HCT116 (cell line): ENCODE measurements around the gene NEO1. TPM values are rescaled to one million over a fixed set of nuclear protein-coding genes. Genes with fewer than 3 reads are reported as not detected.

ENCODE experiments used
- ATAC-seq: fragments of 200-7000 bp; cut with Tn5 transposase; 2 replicates; pipeline ENCODE4 v1.9.1; 2020; ENCODE audit warnings: mild to moderate bottlenecking, moderate library complexity
- BruUV-seq: library from RNA; stranded (reverse); fragments of 400-500 nt; replicated peaks from 2 replicates; lab custom pipeline; 2021; lab: Mats Ljungman, UMichigan
- CTCF ChIA-PET: fragments of 300-600 bp; sonication (Branson Sonifier 250); formaldehyde crosslinking; loops from one replicate; lab custom pipeline; 2021; ENCODE audit warnings: antibody characterized with exemption; lab: Charles Lee
- POLR2A ChIA-PET: fragments of 300-600, 350-600 bp; sonication (Branson Sonifier 250); formaldehyde crosslinking; loops from one replicate; lab custom pipeline; 2021; ENCODE audit warnings: antibody characterized with exemption; lab: Charles Lee
- RAD21 ChIA-PET, 2 experiments: fragments of 300-600 bp; sonication (Branson Sonifier 250); formaldehyde crosslinking; loops; one replicate each; lab custom pipeline; 2023; ENCODE audit warnings: low total read pairs in 2 of 2; ENCODE audit not compliant: uncharacterized antibody in 2 of 2, unreplicated experiment in 2 of 2, low non-redundant PET in 1 of 2; lab: Charles Lee
- DNase-seq: peaks from one replicate; pipeline ENCODE4 v3.0.0-alpha.2; 2010; ENCODE audit warnings: low read depth, low spot score
- H2AFZ ChIP-seq: fragments of 200-600 bp; shearing (Covaris generic), sonication (generic); 2 replicates; pipeline ENCODE4 v1.6.1; 2017; ENCODE audit warnings: low read depth, mixed run types, mixed read lengths, antibody characterized with exemption, low read length; ENCODE audit not compliant: poor library complexity, severe bottlenecking
- H3K27ac ChIP-seq: 2 replicates; pipeline ENCODE4 v1.5.1; 2012; ENCODE audit warnings: low read depth, low read length
- H3K27me3 ChIP-seq: fragments of 200-600 bp; sonication (generic); 2 replicates; pipeline ENCODE4 v1.6.1; 2016; ENCODE audit warnings: mixed run types, low read length, mixed read lengths; ENCODE audit not compliant: insufficient read depth
- H3K36me3 ChIP-seq, 2 experiments: fragments of 200-500 bp in 1 of 2; fragments of 200-600 bp in 1 of 2; sonication (Bioruptor generic) in 1 of 2; sonication (generic) in 1 of 2; 2 replicates each; pipeline versions ENCODE4 v1.5.1 to v1.6.1; 2014 to 2016; ENCODE audit warnings: low read length in 2 of 2, inconsistent platforms in 1 of 2, mixed read lengths in 1 of 2, mixed run types in 1 of 2; ENCODE audit not compliant: insufficient read depth in 2 of 2, control insufficient read depth in 1 of 2
- H3K4me1 ChIP-seq, 2 experiments: fragments of 200-600 bp in 1 of 2; sonication (generic) in 1 of 2; 2 replicates each; pipeline versions ENCODE4 v1.5.1 to v1.6.1; 2012 to 2017; ENCODE audit warnings: low read length in 2 of 2, inconsistent platforms in 1 of 2, mild to moderate bottlenecking in 1 of 2, mixed read lengths in 1 of 2, mixed run types in 1 of 2, moderate library complexity in 1 of 2; ENCODE audit not compliant: insufficient read depth in 2 of 2, control insufficient read depth in 1 of 2
- H3K4me2 ChIP-seq: fragments of 200-600 bp; sonication (generic); 2 replicates; pipeline ENCODE4 v1.6.1; 2017; ENCODE audit warnings: mixed run types, low read length, mixed read lengths
- H3K4me3 ChIP-seq, 2 experiments: fragments of 200-600 bp in 1 of 2; sonication (generic) in 1 of 2; replicated peaks in 1 of 2; 2 replicates each; pipeline ENCODE4 v1.5.1; 2011 to 2016; ENCODE audit warnings: low read length in 2 of 2, control low read depth in 1 of 2, low read depth in 1 of 2, mild to moderate bottlenecking in 1 of 2, mixed read lengths in 1 of 2, mixed run types in 1 of 2
- H3K79me2 ChIP-seq: fragments of 200-600 bp; sonication (generic); 2 replicates; pipeline ENCODE4 v1.6.1; 2017; ENCODE audit warnings: mild to moderate bottlenecking, mixed run types, low read length, moderate library complexity, mixed read lengths; ENCODE audit not compliant: insufficient read depth
- H3K9ac ChIP-seq: fragments of 200-600 bp; sonication (generic); 2 replicates; pipeline ENCODE4 v1.6.1; 2016; ENCODE audit warnings: low read length, mixed read lengths
- H3K9me2 ChIP-seq: fragments of 200-600 bp; sonication (generic), shearing (Covaris generic); 2 replicates; pipeline ENCODE4 v1.6.1; 2017; ENCODE audit warnings: mixed run types, mild to moderate bottlenecking, moderate library complexity; ENCODE audit not compliant: insufficient read depth
- H3K9me3 ChIP-seq, 2 experiments: fragments of 200-500 bp in 1 of 2; fragments of 200-600 bp in 1 of 2; sonication (Bioruptor generic) in 1 of 2; sonication (generic) in 1 of 2; 2 replicates each; pipeline ENCODE4 v1.6.1; 2014 to 2017; ENCODE audit warnings: low read length in 2 of 2, mixed read lengths in 2 of 2, inconsistent platforms in 1 of 2, low read depth in 1 of 2, mild to moderate bottlenecking in 1 of 2, mixed run types in 1 of 2, moderate library complexity in 1 of 2; ENCODE audit not compliant: control insufficient read depth in 1 of 2, insufficient read depth in 1 of 2
- H4K20me1 ChIP-seq: fragments of 200-600 bp; sonication (generic), shearing (Covaris generic); 2 replicates; pipeline ENCODE4 v1.6.1; 2017; ENCODE audit warnings: mixed run types, mild to moderate bottlenecking, moderate library complexity; ENCODE audit not compliant: insufficient read depth
- EGR1 ChIP-seq: IDR thresholded peaks from 2 replicates; pipeline ENCODE4 v1.6.1; 2012; ENCODE audit warnings: low read depth
- POLR2AphosphoS5 ChIP-seq: IDR thresholded peaks from 2 replicates; pipeline ENCODE4 v1.6.1; 2011; ENCODE audit warnings: mild to moderate bottlenecking, low read depth, low read length, moderate library complexity
- SIN3A ChIP-seq: IDR thresholded peaks from 2 replicates; pipeline ENCODE4 v1.6.1; 2012; ENCODE audit warnings: low read depth
- SP1 ChIP-seq: IDR thresholded peaks from 2 replicates; pipeline ENCODE4 v1.6.1; 2012; ENCODE audit warnings: low read depth
- ZFX ChIP-seq: fragments of 450-650 bp; IDR thresholded peaks from 2 replicates; pipeline ENCODE4 v1.6.1; 2017
- intact Hi-C: fragments of 100-400 bp; cut with micrococcal nuclease; formaldehyde crosslinking; loops from 2 replicates; pipeline ENCODE4 v1.10.0; 2022
- total RNA-seq: library from RNA; stranded (reverse); gene quantifications from one replicate; pipeline ENCODE4 v1.2.1, GENCODE V29; 2021; ENCODE audit not compliant: unreplicated experiment
- TF ChIP-seq, protein P1 (sequence below), 3 experiments: fragments of 200-600 bp in 1 of 3; sonication (generic) in 1 of 3; IDR thresholded peaks in 2 of 3; conservative IDR thresholded peaks in 1 of 3; 2 replicates each; pipeline ENCODE4 v1.5.1; 2012 to 2017; ENCODE audit warnings: low read depth in 2 of 3, low read length in 2 of 3, antibody characterized with exemption in 1 of 3, borderline replicate concordance in 1 of 3, control low read depth in 1 of 3, mild to moderate bottlenecking in 1 of 3, mixed read lengths in 1 of 3, mixed run types in 1 of 3, moderate library complexity in 1 of 3; ENCODE audit not compliant: insufficient read depth in 1 of 3
- TF ChIP-seq, protein P2 (sequence below): IDR thresholded peaks from 2 replicates; pipeline ENCODE4 v1.6.1; 2012
- TF ChIP-seq, protein P3 (sequence below): IDR thresholded peaks from 2 replicates; pipeline ENCODE4 v1.6.1; 2012

NEO1 gene
- total RNA-seq, 1 experiment from 2014 or later: 30.0 TPM

DNA sequence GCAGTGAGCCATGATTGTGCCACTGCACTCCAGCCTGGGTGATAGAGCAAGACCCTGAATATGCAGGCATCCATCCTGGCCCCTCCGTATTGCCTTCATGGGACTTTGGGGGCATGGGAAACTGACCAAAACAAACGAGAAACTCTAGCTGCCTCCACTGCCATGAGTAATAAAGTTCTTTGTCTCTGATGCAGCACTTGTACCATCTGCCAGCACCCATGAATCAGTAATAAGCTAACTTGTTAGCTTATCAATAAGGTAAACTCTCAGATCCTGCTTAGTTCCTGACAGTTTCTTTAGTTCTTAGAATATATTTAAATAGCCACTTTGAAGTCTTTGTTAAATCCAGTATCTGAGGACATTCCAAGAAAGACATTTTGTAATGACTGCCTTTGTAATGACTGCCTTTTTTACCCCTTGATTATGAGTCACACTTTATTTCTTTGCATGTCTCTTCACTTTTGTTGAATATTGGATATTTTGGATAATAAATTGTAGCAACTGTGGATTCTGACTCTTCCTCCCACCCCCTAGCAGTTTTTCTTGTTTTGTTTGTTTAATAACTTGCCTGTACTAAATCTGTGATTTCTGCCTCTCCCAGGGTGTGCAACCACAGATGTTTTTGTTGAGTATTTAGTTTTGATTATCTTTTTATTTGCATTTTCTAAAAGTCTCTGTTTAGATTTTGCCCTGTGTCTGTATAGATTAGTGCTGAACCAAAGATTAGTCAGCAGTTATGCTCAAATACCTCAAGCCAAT lies 179.6 kb downstream of the NEO1 start:
- Histone ChIP-seq H3K9me2 (no peaks in the 10 kb centered on the region), H3K4me3 (no peak overlapping the region), H4K20me1 (no peaks in the 10 kb centered on the region), H3K27me3 (no peaks in the 10 kb centered on the region), H3K4me2 (no peak overlapping the region), H3K27ac (no peak overlapping the region), H3K36me3 (no peaks in the 10 kb centered on the region), H3K9ac (no peak overlapping the region), H3K79me2 (no peaks in the 10 kb centered on the region), H2AFZ (no peak overlapping the region), H3K4me1 (no peaks in the 10 kb centered on the region), H3K9me3 (no peaks in the 10 kb centered on the region)
- ChIA-PET CTCF (interaction anchor here (1.7 kb wide), 1 partner anchor 9 kb away, joined by 6 read pairs; no protein-coding TSS in a partner anchor), RAD21 (interaction anchor here in 1 of 2 experiments (0.6 kb wide), 1 partner anchor 166 kb away, joined by 3 read pairs; no protein-coding TSS in a partner anchor), POLR2A (no interaction called here)
- DNase-seq (no peak), ATAC-seq (no peak)
- TF ChIP-seq SP1 (no peak), EGR1 (no peak), POLR2AphosphoS5 (no peak), ZFX (no peak), SIN3A (no peak)
- TF ChIP-seq, protein P1, sequence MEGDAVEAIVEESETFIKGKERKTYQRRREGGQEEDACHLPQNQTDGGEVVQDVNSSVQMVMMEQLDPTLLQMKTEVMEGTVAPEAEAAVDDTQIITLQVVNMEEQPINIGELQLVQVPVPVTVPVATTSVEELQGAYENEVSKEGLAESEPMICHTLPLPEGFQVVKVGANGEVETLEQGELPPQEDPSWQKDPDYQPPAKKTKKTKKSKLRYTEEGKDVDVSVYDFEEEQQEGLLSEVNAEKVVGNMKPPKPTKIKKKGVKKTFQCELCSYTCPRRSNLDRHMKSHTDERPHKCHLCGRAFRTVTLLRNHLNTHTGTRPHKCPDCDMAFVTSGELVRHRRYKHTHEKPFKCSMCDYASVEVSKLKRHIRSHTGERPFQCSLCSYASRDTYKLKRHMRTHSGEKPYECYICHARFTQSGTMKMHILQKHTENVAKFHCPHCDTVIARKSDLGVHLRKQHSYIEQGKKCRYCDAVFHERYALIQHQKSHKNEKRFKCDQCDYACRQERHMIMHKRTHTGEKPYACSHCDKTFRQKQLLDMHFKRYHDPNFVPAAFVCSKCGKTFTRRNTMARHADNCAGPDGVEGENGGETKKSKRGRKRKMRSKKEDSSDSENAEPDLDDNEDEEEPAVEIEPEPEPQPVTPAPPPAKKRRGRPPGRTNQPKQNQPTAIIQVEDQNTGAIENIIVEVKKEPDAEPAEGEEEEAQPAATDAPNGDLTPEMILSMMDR (IDR thresholded peaks at IDR 0.05 in 2 of 3, conservative IDR thresholded peaks at IDR 0.05 in 1 of 3; ENCODE audit: borderline replicate concordance in 1 of 3, insufficient read depth in 1 of 3, low read depth in 2 of 3, low read length in 2 of 3): no peak
- TF ChIP-seq, protein P2, sequence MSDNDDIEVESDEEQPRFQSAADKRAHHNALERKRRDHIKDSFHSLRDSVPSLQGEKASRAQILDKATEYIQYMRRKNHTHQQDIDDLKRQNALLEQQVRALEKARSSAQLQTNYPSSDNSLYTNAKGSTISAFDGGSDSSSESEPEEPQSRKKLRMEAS: no peak
- TF ChIP-seq, protein P3, sequence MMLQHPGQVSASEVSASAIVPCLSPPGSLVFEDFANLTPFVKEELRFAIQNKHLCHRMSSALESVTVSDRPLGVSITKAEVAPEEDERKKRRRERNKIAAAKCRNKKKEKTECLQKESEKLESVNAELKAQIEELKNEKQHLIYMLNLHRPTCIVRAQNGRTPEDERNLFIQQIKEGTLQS: no peak
- BruUV-seq: no TSS peak
- intact Hi-C loops: no loop called here
